ENCODE results near the gene C1orf167. TPM values are rescaled to one million over a fixed set of nuclear protein-coding genes. Genes with fewer than 3 reads are reported as not detected.

Gene C1orf167
- total RNA-seq, 1 donor from 2014 or later = not detected

DNA sequence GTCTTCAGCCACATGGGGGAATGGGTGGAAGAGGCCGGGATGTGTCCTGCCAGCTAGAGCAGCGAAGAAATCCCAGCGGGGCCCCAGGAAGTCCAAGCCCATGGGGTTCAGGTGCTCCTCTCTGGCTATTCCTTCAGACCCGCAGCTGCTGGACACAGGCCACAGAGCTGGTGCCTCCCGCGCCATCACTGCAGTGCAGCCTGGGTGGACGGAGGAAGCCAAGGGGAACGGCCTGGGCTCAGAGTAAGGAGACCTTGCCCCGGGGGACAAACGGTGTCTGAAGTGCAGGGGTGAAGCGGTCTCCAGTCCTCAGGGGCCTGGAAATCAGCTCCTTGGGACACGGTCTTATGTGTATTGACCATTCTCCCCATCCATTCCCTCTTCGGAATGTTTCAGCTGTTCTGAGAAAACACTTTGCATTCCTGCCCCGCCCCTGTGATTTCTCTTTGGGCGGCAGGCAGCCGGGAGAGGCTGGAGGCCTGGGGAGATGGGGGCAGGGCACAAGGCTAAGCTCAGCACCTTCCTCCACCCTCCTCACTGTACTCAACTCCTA is 25.3 kb downstream of the C1orf167 start:
- Mint-ChIP-seq H3K4me1 (ENCODE audit: low read depth, unreplicated experiment) (peaks cover 4% of the 10 kb centered on the region), H3K27ac (ENCODE audit: unreplicated experiment) (no peak overlapping the region), H3K27me3 (ENCODE audit: unreplicated experiment) (peaks cover 10% of the 10 kb centered on the region), H3K9me3 (ENCODE audit: unreplicated experiment) (peaks cover 7% of the 10 kb centered on the region), H3K4me3 (ENCODE audit: unreplicated experiment) (no peak overlapping the region), H3K36me3 (ENCODE audit: unreplicated experiment) (no peaks in the 10 kb centered on the region)
- TF ChIP-seq, protein P1, sequence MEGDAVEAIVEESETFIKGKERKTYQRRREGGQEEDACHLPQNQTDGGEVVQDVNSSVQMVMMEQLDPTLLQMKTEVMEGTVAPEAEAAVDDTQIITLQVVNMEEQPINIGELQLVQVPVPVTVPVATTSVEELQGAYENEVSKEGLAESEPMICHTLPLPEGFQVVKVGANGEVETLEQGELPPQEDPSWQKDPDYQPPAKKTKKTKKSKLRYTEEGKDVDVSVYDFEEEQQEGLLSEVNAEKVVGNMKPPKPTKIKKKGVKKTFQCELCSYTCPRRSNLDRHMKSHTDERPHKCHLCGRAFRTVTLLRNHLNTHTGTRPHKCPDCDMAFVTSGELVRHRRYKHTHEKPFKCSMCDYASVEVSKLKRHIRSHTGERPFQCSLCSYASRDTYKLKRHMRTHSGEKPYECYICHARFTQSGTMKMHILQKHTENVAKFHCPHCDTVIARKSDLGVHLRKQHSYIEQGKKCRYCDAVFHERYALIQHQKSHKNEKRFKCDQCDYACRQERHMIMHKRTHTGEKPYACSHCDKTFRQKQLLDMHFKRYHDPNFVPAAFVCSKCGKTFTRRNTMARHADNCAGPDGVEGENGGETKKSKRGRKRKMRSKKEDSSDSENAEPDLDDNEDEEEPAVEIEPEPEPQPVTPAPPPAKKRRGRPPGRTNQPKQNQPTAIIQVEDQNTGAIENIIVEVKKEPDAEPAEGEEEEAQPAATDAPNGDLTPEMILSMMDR (IDR thresholded peaks at IDR 0.05; ENCODE audit: partially characterized antibody, unreplicated experiment) = no peak
- DNase-seq = no peak

DNA sequence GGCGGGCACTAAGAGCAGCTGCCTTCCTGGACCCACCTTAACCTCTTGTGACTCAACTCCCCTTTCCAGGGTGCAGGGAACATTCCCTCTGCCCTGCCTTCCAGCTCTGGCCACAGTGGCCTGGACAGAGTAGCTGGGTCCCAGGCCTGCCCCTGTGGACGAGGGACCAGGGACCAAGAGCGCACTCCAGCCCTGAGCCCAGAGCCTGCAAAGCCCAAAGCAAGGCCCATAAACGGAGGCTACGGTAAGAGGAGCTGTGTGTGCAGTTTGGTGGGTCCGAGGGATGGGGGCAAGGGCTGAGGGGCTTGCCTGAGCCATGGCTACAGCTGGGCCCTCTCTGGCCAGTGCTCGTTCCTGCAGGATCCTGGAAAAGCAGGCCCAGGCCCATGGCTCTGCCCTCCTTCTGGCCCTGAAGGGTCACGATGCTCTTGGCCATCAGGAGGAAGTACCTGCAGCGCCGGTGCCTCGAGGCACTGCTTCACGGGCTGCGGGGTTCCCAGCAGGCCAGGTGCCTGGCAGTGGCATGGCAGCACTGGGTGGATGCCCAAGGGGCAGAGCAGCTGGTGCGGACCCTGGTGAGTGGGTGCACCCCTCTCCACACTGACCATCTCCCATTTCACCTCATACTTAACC is 25.9 kb downstream of the C1orf167 start:
- no peak overlapping the region for H3K27ac Mint-ChIP-seq (ENCODE audit: unreplicated experiment)
- H3K9me3 Mint-ChIP-seq (ENCODE audit: unreplicated experiment) = peaks cover 7% of the 10 kb centered on the region
- H3K4me3 Mint-ChIP-seq (ENCODE audit: unreplicated experiment) = no peak overlapping the region
- TF ChIP-seq, protein P1 (IDR thresholded peaks at IDR 0.05; ENCODE audit: partially characterized antibody, unreplicated experiment) = no peak
- H3K36me3 Mint-ChIP-seq (ENCODE audit: unreplicated experiment) = no peaks in the 10 kb centered on the region
- no peak for DNase-seq
- H3K27me3 Mint-ChIP-seq (ENCODE audit: unreplicated experiment) = peaks cover 10% of the 10 kb centered on the region
- H3K4me1 Mint-ChIP-seq (ENCODE audit: low read depth, unreplicated experiment) = peaks cover 4% of the 10 kb centered on the region

DNA sequence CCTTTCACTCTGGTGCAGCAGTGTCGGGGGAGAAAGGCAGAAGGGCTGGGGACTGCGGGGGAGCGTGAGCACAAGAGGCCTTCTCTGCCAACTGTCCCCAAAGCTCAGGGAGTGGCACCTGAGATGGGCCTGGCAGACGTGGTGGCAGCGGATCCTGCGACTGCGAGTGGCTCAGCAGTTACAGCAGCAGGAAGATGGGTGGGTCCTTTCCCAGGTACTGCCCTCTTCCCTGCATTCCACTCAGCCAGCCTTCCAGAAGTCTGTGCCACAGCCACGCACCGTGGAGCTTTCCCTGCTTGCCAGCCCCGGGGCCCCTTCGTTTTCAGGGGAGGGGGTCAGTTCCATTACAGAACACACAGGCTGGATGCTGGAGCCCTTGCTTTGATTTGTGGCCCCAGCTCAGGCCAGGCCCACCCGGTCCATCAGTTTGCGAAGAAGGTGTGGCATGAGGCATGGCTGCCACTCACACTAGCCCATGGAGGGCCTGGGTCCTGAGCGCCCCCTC is 26.6 kb downstream of the C1orf167 start:
- Mint-ChIP-seq H3K27ac (ENCODE audit: unreplicated experiment) (no peak overlapping the region), H3K4me1 (ENCODE audit: low read depth, unreplicated experiment) (peaks cover 4% of the 10 kb centered on the region), H3K4me3 (ENCODE audit: unreplicated experiment) (no peak overlapping the region), H3K9me3 (ENCODE audit: unreplicated experiment) (peaks cover 7% of the 10 kb centered on the region), H3K27me3 (ENCODE audit: unreplicated experiment) (peaks cover 10% of the 10 kb centered on the region), H3K36me3 (ENCODE audit: unreplicated experiment) (no peaks in the 10 kb centered on the region)
- TF ChIP-seq, protein P1 (IDR thresholded peaks at IDR 0.05; ENCODE audit: partially characterized antibody, unreplicated experiment) = no peak
- DNase-seq = no peak

DNA sequence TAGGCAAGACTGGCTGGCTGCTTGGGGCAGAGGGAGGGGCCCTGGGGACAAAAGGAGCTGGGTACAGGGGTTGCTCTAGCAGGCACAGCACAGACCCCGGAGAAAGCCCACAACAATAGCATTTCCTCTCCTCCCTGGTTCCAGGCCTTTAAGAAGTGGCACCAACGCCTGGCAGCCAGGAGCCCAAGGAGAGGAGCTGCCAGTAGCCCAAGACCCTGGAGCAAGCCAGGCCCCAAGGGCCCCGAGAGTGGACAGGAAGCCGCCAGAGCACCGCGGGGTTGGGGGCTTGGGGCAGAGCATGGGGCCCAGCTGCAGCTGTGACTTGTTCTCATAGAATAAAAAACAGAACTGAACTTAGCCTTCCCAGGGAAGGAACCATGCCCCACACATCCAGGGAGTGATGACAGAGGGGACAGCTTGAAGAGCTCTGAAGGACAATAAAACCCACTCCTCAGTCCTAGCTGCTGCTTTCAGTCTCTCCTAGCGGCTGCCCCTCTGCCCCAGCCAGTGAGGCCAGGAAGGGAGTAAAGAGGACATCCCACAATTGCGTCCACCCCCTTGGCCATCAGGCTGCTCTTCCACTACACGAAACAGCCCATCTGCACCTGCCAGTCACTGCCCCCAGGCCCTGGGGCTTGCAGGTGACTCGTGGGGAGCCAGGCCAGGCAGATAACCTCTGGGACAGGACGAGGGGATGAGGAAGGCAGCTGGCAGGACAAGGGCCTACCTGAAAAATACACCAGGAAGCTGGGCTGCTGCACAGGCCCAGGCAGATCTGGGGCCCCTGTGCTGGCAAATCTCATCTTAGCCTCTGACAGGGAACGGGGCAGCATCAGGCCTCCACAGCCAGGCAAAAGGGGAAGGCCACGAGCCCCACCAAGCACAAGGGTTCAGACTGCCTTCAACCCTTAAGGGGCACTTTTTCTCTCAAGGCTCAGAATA is 27.4 kb downstream of the C1orf167 start:
- Mint-ChIP-seq H3K4me1 (ENCODE audit: low read depth, unreplicated experiment) (peaks cover 4% of the 10 kb centered on the region), H3K4me3 (ENCODE audit: unreplicated experiment) (no peak overlapping the region), H3K27ac (ENCODE audit: unreplicated experiment) (no peak overlapping the region), H3K9me3 (ENCODE audit: unreplicated experiment) (peaks cover 7% of the 10 kb centered on the region), H3K36me3 (ENCODE audit: unreplicated experiment) (no peaks in the 10 kb centered on the region), H3K27me3 (ENCODE audit: unreplicated experiment) (peaks cover 10% of the 10 kb centered on the region)
- DNase-seq = no peak
- TF ChIP-seq, protein P1 (IDR thresholded peaks at IDR 0.05; ENCODE audit: partially characterized antibody, unreplicated experiment) = no peak
